Loucy (cell line): ENCODE measurements around the gene CCDC82.

ENCODE experiments used
- H2AFZ ChIP-seq: fragments of 200-600 bp; sonication (generic); 2 replicates; pipeline ENCODE4 v1.6.0; 2016; ENCODE audit warnings: antibody characterized with exemption, mild to moderate bottlenecking, low read length, moderate library complexity
- H3F3A ChIP-seq: fragments of 200-600 bp; 2 replicates; pipeline ENCODE4 v1.6.0; 2016; ENCODE audit warnings: antibody characterized with exemption, low read depth, mild to moderate bottlenecking
- H3K27me3 ChIP-seq: fragments of 200-600 bp; sonication (generic); 2 replicates; pipeline ENCODE4 v1.6.1; 2014; ENCODE audit warnings: low read length, mild to moderate bottlenecking; ENCODE audit not compliant: insufficient read depth, poor library complexity, severe bottlenecking
- H3K36me3 ChIP-seq: fragments of 200-600 bp; sonication (generic); 2 replicates; pipeline ENCODE4 v1.6.1; 2016; ENCODE audit warnings: low read length; ENCODE audit not compliant: insufficient read depth
- H3K4me1 ChIP-seq: fragments of 200-600 bp; sonication (generic); 2 replicates; pipeline ENCODE4 v1.5.1; 2014; ENCODE audit warnings: low read length, mild to moderate bottlenecking; ENCODE audit not compliant: insufficient read depth, poor library complexity, severe bottlenecking
- H3K4me2 ChIP-seq: fragments of 200-600 bp; sonication (generic); 2 replicates; pipeline ENCODE4 v1.6.0; 2014; ENCODE audit warnings: antibody characterized with exemption, low read length, low read depth, mild to moderate bottlenecking; ENCODE audit not compliant: poor library complexity, severe bottlenecking
- H3K4me3 ChIP-seq: fragments of 200-600 bp; sonication (generic); 2 replicates; pipeline ENCODE4 v1.5.1; 2014; ENCODE audit warnings: low read length, mild to moderate bottlenecking, mixed read lengths; ENCODE audit not compliant: poor library complexity, severe bottlenecking
- H3K79me2 ChIP-seq: fragments of 200-600 bp; sonication (generic); 2 replicates; pipeline ENCODE4 v1.6.1; 2014; ENCODE audit warnings: low read length; ENCODE audit not compliant: insufficient read depth
- H3K9ac ChIP-seq: fragments of 200-600 bp; sonication (generic); 2 replicates; pipeline ENCODE4 v1.6.0; 2014; ENCODE audit warnings: mild to moderate bottlenecking, low read depth, low read length, moderate library complexity; ENCODE audit not compliant: poor library complexity, severe bottlenecking
- H3K9me2 ChIP-seq: fragments of 200-600 bp; sonication (generic); replicated peaks from 2 replicates; pipeline ENCODE4 v1.6.1; 2016; ENCODE audit warnings: low read depth, low read length, mixed read lengths
- H3K9me3 ChIP-seq: fragments of 200-600 bp; sonication (generic); 2 replicates; pipeline ENCODE4 v1.6.1; 2014; ENCODE audit warnings: mild to moderate bottlenecking, antibody characterized with exemption, low read length, low read depth; ENCODE audit not compliant: insufficient read depth
- H4K20me1 ChIP-seq: fragments of 200-600 bp; sonication (generic); 2 replicates; pipeline ENCODE4 v1.6.0; 2014; ENCODE audit warnings: antibody characterized with exemption, low read length, mild to moderate bottlenecking; ENCODE audit not compliant: insufficient read depth, poor library complexity, severe bottlenecking
- CTCF ChIP-seq: fragments of 200-600 bp; sonication (generic); conservative IDR thresholded peaks from 2 replicates; pipeline ENCODE4 v1.5.1; 2014; ENCODE audit warnings: mild to moderate bottlenecking, antibody characterized with exemption, low read length
- EZH2phosphoT487 ChIP-seq: fragments of 200-600 bp; IDR thresholded peaks from 2 replicates; pipeline ENCODE4 v1.6.1; 2018; ENCODE audit warnings: antibody characterized with exemption, mild to moderate bottlenecking, moderate library complexity, borderline replicate concordance

The CCDC82 gene

GRCh38 chr11:96323642-96323985, 66.1 kb downstream of the CCDC82 start:
- no peaks in the 10 kb centered on the region for H3F3A ChIP-seq
- H3K9ac ChIP-seq, result no peak overlapping the region
- H3K4me3 ChIP-seq, result no peak overlapping the region
- H2AFZ ChIP-seq, result no peak overlapping the region
- no peaks in the 10 kb centered on the region for H3K9me3 ChIP-seq
- no peaks in the 10 kb centered on the region for H3K4me1 ChIP-seq
- H3K4me2 ChIP-seq, result no peak overlapping the region
- no peaks in the 10 kb centered on the region for H4K20me1 ChIP-seq
- H3K27me3 ChIP-seq, result no peaks in the 10 kb centered on the region
- TF ChIP-seq EZH2phosphoT487 (no peak), CTCF (no peak)
- no peaks in the 10 kb centered on the region for H3K36me3 ChIP-seq
- no peaks in the 10 kb centered on the region for H3K79me2 ChIP-seq
- no peaks in the 10 kb centered on the region for H3K9me2 ChIP-seq

GRCh38 chr11:96322775-96323641, 66.7 kb downstream of the CCDC82 start:
- no peaks in the 10 kb centered on the region for H4K20me1 ChIP-seq
- H3K9me2 ChIP-seq, result no peaks in the 10 kb centered on the region
- H2AFZ ChIP-seq, result no peak overlapping the region
- no peak for TF ChIP-seq CTCF
- no peak for TF ChIP-seq EZH2phosphoT487
- H3K4me2 ChIP-seq, result no peak overlapping the region
- no peak overlapping the region for H3K9ac ChIP-seq
- H3K9me3 ChIP-seq, result no peaks in the 10 kb centered on the region
- no peaks in the 10 kb centered on the region for H3K27me3 ChIP-seq
- no peak overlapping the region for H3K4me3 ChIP-seq
- H3K4me1 ChIP-seq, result no peaks in the 10 kb centered on the region
- no peaks in the 10 kb centered on the region for H3K79me2 ChIP-seq
- no peaks in the 10 kb centered on the region for H3K36me3 ChIP-seq
- no peaks in the 10 kb centered on the region for H3F3A ChIP-seq

GRCh38 chr11:96321091-96321490, 68.6 kb downstream of the CCDC82 start:
- Histone ChIP-seq H3K4me2 (no peak overlapping the region), H3F3A (no peaks in the 10 kb centered on the region), H3K4me3 (no peak overlapping the region), H3K27me3 (no peaks in the 10 kb centered on the region), H3K9me2 (no peaks in the 10 kb centered on the region), H4K20me1 (no peaks in the 10 kb centered on the region), H3K9me3 (no peaks in the 10 kb centered on the region), H3K9ac (no peak overlapping the region), H3K4me1 (no peaks in the 10 kb centered on the region), H3K36me3 (no peaks in the 10 kb centered on the region), H3K79me2 (no peaks in the 10 kb centered on the region), H2AFZ (no peak overlapping the region)
- TF ChIP-seq EZH2phosphoT487, result no peak
- TF ChIP-seq CTCF, result no peak
